Retina (tissue), 1 donor: ENCODE measurements around the gene COX4I2.
"Not testable (repeated sequence)": the region's sequence is repeated elsewhere in the genome, so short reads cannot be mapped to it uniquely, and the experiment has no call there.

ENCODE experiments used
- DNase-seq: peaks from one replicate; pipeline ENCODE4 v3.0.0-alpha.2; 2016

COX4I2 gene

GRCh38 chr20:31608251-31608945 is 29.3 kb upstream of the COX4I2 start:
- DNase-seq = peak; percentile 70

GRCh38 chr20:31612271-31612640 is 25.5 kb upstream of the COX4I2 start:
- not testable (repeated sequence) for DNase-seq

GRCh38 chr20:31615416-31615815 is 22.3 kb upstream of the COX4I2 start:
- no peak for DNase-seq

GRCh38 chr20:31617432-31618104 is 20.1 kb upstream of the COX4I2 start:
- DNase-seq = no peak

- no peak for DNase-seq
Observed at GRCh38 chr20:31620246-31620645, 17.5 kb upstream of the COX4I2 start.

- not testable (repeated sequence) for DNase-seq
Observed at GRCh38 chr20:31623123-31623505, 14.6 kb upstream of the COX4I2 start.

GRCh38 chr20:31626534-31626933 is 11.2 kb upstream of the COX4I2 start:
- not testable (repeated sequence) for DNase-seq

GRCh38 chr20:31628057-31628456 is 9.7 kb upstream of the COX4I2 start:
- not testable (repeated sequence) for DNase-seq

GRCh38 chr20:31630187-31630790 is 7.4 kb upstream of the COX4I2 start:
- DNase-seq = no peak

GRCh38 chr20:31632548-31633338 is 5.0 kb upstream of the COX4I2 start:
- DNase-seq = no peak

- no peak for DNase-seq
Observed at GRCh38 chr20:31633339-31633914, 4.3 kb upstream of the COX4I2 start.

GRCh38 chr20:31638317-31638716 is 605 bp downstream of the COX4I2 start:
- DNase-seq = peak; percentile 26

- DNase-seq = no peak
Observed at GRCh38 chr20:31638816-31639215, 1.1 kb downstream of the COX4I2 start.

- DNase-seq = no peak
Observed at GRCh38 chr20:31640259-31640658, 2.5 kb downstream of the COX4I2 start.

GRCh38 chr20:31641391-31641790 is 3.7 kb downstream of the COX4I2 start:
- DNase-seq = no peak

GRCh38 chr20:31642837-31643236 is 5.1 kb downstream of the COX4I2 start:
- DNase-seq = no peak

- no peak for DNase-seq
Observed at GRCh38 chr20:31643522-31643921, 5.8 kb downstream of the COX4I2 start.

- no peak for DNase-seq
Observed at GRCh38 chr20:31644701-31645100, 7.0 kb downstream of the COX4I2 start.

- DNase-seq = not testable (repeated sequence)
Observed at GRCh38 chr20:31648104-31648503, 10.4 kb downstream of the COX4I2 start.

GRCh38 chr20:31652917-31653396 is 15.2 kb downstream of the COX4I2 start:
- no peak for DNase-seq

GRCh38 chr20:31653561-31653960 is 15.8 kb downstream of the COX4I2 start:
- no peak for DNase-seq

- no peak for DNase-seq
Observed at GRCh38 chr20:31654534-31654933, 16.8 kb downstream of the COX4I2 start.
